Smooth muscle cell (in vitro differentiated cells): ENCODE measurements around the gene RANBP3. TPM values are rescaled to one million over a fixed set of nuclear protein-coding genes. Genes with fewer than 3 reads are reported as not detected.

Experiments used
- DNase-seq: peaks from one replicate; lab custom pipeline; 2025; ENCODE audit not compliant: unreplicated experiment; lab: John Stamatoyannopoulos, UW
- H2AFZ ChIP-seq: fragments of 200-600 bp; sonication (generic); 2 replicates; pipeline ENCODE4 v1.6.0; 2016; ENCODE audit warnings: antibody characterized with exemption, low read depth, mild to moderate bottlenecking
- H3F3A ChIP-seq: fragments of 200-600 bp; sonication (generic); 2 replicates; pipeline ENCODE4 v1.6.0; 2017; ENCODE audit warnings: antibody characterized with exemption, low read depth
- H3K27ac ChIP-seq: fragments of 200-600 bp; sonication (generic); 2 replicates; pipeline ENCODE4 v1.5.1; 2016; ENCODE audit warnings: low read depth, mild to moderate bottlenecking
- H3K27me3 ChIP-seq: fragments of 200-600 bp; sonication (generic); 2 replicates; pipeline ENCODE4 v1.6.1; 2016; ENCODE audit warnings: low read depth, mild to moderate bottlenecking
- H3K36me3 ChIP-seq: fragments of 200-600 bp; sonication (generic); 2 replicates; pipeline ENCODE4 v1.5.1; 2016; ENCODE audit warnings: low read depth
- H3K4me1 ChIP-seq: fragments of 200-600 bp; sonication (generic); 2 replicates; pipeline ENCODE4 v1.5.1; 2016; ENCODE audit warnings: low read depth
- H3K4me2 ChIP-seq: fragments of 200-600 bp; sonication (generic); 2 replicates; pipeline ENCODE4 v1.6.0; 2016; ENCODE audit warnings: mild to moderate bottlenecking
- H3K4me3 ChIP-seq: fragments of 200-600 bp; sonication (generic); 2 replicates; pipeline ENCODE4 v1.5.1; 2016; ENCODE audit warnings: mild to moderate bottlenecking
- H3K79me2 ChIP-seq: fragments of 200-600 bp; sonication (generic); 2 replicates; pipeline ENCODE4 v1.6.0; 2016; ENCODE audit warnings: low read depth, mild to moderate bottlenecking
- H3K9ac ChIP-seq: fragments of 200-600 bp; sonication (generic); 2 replicates; pipeline ENCODE4 v1.6.0; 2016; ENCODE audit warnings: low read depth
- H3K9me3 ChIP-seq: fragments of 200-600 bp; sonication (generic); replicated peaks from 2 replicates; pipeline ENCODE4 v1.5.1; 2016; ENCODE audit warnings: low read depth
- H4K20me1 ChIP-seq: fragments of 200-600 bp; sonication (generic); 2 replicates; pipeline ENCODE4 v1.6.0; 2016; ENCODE audit warnings: low read depth
- CTCF ChIP-seq: fragments of 200-600 bp; sonication (generic); IDR thresholded peaks from 2 replicates; pipeline ENCODE4 v1.5.1; 2017; ENCODE audit warnings: borderline replicate concordance, mild to moderate bottlenecking, antibody characterized with exemption; ENCODE audit not compliant: insufficient read depth, poor library complexity, severe bottlenecking
- WGBS: methylation state at CpG from one replicate; pipeline ENCODE4 v1.1.7; 2016; ENCODE audit warnings: low lambda C conversion rate; 5-methylcytosine and 5-hydroxymethylcytosine counted together
- polyA plus RNA-seq: library from polyadenylated mRNA; unstranded; fragments of >200 nt; fragmentation: Nextera tagmentation; extraction: Ambion mirVana; gene quantifications from 2 replicates; pipeline ENCODE4 v1.2.1, GENCODE V29; 2016
- total RNA-seq: library from RNA; depleted of rRNA; stranded (reverse); fragments of >200 nt; gene quantifications from 2 replicates; pipeline ENCODE4 v1.2.3, GENCODE V29; 2014

Gene RANBP3
- total and polyA plus RNA-seq, 2 experiments from 2014 or later = 13.4 to 65.8 TPM

GRCh38 chr19:5973376-5973775 lies 4.6 kb downstream of the RANBP3 start:
- TF ChIP-seq CTCF = no peak
- Histone ChIP-seq H3K9me3 (no peaks in the 10 kb centered on the region), H3K79me2 (peaks cover 95% of the 10 kb centered on the region), H3F3A (peaks cover 9% of the 10 kb centered on the region), H2AFZ (no peak overlapping the region), H3K27ac (no peak overlapping the region), H3K4me2 (no peak overlapping the region), H3K9ac (no peak overlapping the region), H3K36me3 (no peaks in the 10 kb centered on the region), H3K4me3 (no peak overlapping the region), H3K27me3 (no peaks in the 10 kb centered on the region), H3K4me1 (peaks cover 6% of the 10 kb centered on the region), H4K20me1 (peaks cover 88% of the 10 kb centered on the region)
- 96% methylated on average over 5 of the region's 5 CpGs for WGBS
- no peak for DNase-seq

- Histone ChIP-seq H3F3A (peaks cover 9% of the 10 kb centered on the region), H3K27me3 (no peaks in the 10 kb centered on the region), H3K79me2 (peaks cover 98% of the 10 kb centered on the region), H3K4me1 (peaks cover 6% of the 10 kb centered on the region), H4K20me1 (peaks cover 98% of the 10 kb centered on the region), H3K4me2 (no peak overlapping the region), H3K36me3 (no peaks in the 10 kb centered on the region), H2AFZ (no peak overlapping the region), H3K9me3 (no peaks in the 10 kb centered on the region), H3K27ac (no peak overlapping the region), H3K4me3 (no peak overlapping the region), H3K9ac (no peak overlapping the region)
- TF ChIP-seq CTCF = no peak
- 94% methylated on average over 9 of the region's 9 CpGs for WGBS
- no peak for DNase-seq
These were observed 5.6 kb downstream of the RANBP3 start for GRCh38 chr19:5972355-5972731.

- Histone ChIP-seq H3K4me1 (peaks cover 4% of the 10 kb centered on the region), H3K27me3 (no peaks in the 10 kb centered on the region), H3K79me2 (peaks cover 98% of the 10 kb centered on the region), H4K20me1 (peaks cover 100% of the 10 kb centered on the region), H3K4me2 (no peak overlapping the region), H3K9me3 (no peaks in the 10 kb centered on the region), H3K4me3 (no peak overlapping the region), H3K9ac (no peak overlapping the region), H3K27ac (no peak overlapping the region), H3F3A (peaks cover 9% of the 10 kb centered on the region), H2AFZ (no peak overlapping the region), H3K36me3 (no peaks in the 10 kb centered on the region)
- 95% methylated on average over 2 of the region's 2 CpGs for WGBS
- no peak for DNase-seq
- TF ChIP-seq CTCF = no peak
These were observed 6.1 kb downstream of the RANBP3 start for GRCh38 chr19:5971714-5972354.

GRCh38 chr19:5969476-5969875 lies 8.5 kb downstream of the RANBP3 start:
- Histone ChIP-seq H3F3A (peaks cover 9% of the 10 kb centered on the region), H3K27ac (no peak overlapping the region), H3K9ac (no peak overlapping the region), H3K36me3 (no peaks in the 10 kb centered on the region), H3K4me1 (no peaks in the 10 kb centered on the region), H3K4me3 (no peak overlapping the region), H3K4me2 (no peak overlapping the region), H3K9me3 (no peaks in the 10 kb centered on the region), H3K79me2 (peaks cover 96% of the 10 kb centered on the region), H3K27me3 (no peaks in the 10 kb centered on the region), H4K20me1 (peaks cover 100% of the 10 kb centered on the region), H2AFZ (no peak overlapping the region)
- DNase-seq = no peak
- no peak for TF ChIP-seq CTCF
- WGBS = 91% methylated on average over 8 of the region's 8 CpGs
